Measurements from ENCODE around the gene CERS6. TPM values are rescaled to one million over a fixed set of nuclear protein-coding genes. Genes with fewer than 3 reads are reported as not detected.

Gene CERS6
- total and polyA plus RNA-seq, 3 donors from 2014 or later, result 24.7 to 71.0 (median 59.4) TPM

DNA sequence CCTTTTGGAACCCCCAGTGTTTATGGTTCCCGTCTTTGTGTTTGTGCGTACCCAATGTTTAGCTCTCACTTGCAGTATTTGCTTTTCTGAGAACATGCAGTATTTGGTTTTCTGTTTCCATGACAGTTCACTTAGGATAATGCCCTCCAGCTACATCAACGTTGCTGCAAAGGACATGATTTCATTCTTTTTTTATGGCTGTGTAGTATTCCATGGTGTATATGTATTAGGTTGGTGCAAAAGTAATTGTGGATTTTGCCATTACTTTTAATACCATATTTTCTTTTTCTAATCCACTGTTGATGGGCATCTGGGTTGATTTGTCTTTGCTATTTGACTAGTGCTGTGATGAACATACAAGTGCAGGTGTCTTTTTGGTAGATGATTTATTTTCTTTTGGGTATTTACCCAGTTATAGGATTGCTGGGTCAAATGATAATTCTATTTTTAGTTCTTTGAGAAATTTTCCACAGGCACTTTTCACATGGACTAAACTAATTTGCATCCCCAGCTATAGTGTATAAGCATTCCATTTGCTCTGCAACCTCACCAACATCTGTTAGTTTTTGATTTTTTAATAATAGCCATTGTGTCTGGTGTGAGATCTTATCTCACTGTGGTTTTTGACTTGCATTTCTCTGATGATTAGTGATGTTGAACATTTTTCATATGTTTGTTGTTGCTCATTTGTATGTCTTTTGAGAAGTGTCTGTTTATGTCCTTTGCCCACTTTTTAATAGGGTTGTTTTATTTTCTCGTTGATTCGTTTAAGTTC lies 63.6 kb downstream of the CERS6 start:
- H3K9me3 ChIP-seq, result no peaks in the 10 kb centered on the region
- no peak overlapping the region for H3K4me3 ChIP-seq
- H3K27ac ChIP-seq, result no peak overlapping the region
- H3K36me3 ChIP-seq (ENCODE audit: low read depth, missing control alignments), result no peaks in the 10 kb centered on the region
- H3K4me1 ChIP-seq, result peaks cover 17% of the 10 kb centered on the region
- H3K27me3 ChIP-seq, result no peaks in the 10 kb centered on the region
- no peak for DNase-seq
- TF ChIP-seq, protein P1, sequence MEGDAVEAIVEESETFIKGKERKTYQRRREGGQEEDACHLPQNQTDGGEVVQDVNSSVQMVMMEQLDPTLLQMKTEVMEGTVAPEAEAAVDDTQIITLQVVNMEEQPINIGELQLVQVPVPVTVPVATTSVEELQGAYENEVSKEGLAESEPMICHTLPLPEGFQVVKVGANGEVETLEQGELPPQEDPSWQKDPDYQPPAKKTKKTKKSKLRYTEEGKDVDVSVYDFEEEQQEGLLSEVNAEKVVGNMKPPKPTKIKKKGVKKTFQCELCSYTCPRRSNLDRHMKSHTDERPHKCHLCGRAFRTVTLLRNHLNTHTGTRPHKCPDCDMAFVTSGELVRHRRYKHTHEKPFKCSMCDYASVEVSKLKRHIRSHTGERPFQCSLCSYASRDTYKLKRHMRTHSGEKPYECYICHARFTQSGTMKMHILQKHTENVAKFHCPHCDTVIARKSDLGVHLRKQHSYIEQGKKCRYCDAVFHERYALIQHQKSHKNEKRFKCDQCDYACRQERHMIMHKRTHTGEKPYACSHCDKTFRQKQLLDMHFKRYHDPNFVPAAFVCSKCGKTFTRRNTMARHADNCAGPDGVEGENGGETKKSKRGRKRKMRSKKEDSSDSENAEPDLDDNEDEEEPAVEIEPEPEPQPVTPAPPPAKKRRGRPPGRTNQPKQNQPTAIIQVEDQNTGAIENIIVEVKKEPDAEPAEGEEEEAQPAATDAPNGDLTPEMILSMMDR (IDR thresholded peaks at IDR 0.05), result no peak
- TF ChIP-seq POLR2A (IDR thresholded peaks at IDR 0.05), result no peak
- WGBS, 2 donors, result 91 to 93% methylated on average over 5 of the region's 5 CpGs
- intact Hi-C loops (cut with DNase I; ENCODE audit: low total_unique reads), result no loop called here

DNA sequence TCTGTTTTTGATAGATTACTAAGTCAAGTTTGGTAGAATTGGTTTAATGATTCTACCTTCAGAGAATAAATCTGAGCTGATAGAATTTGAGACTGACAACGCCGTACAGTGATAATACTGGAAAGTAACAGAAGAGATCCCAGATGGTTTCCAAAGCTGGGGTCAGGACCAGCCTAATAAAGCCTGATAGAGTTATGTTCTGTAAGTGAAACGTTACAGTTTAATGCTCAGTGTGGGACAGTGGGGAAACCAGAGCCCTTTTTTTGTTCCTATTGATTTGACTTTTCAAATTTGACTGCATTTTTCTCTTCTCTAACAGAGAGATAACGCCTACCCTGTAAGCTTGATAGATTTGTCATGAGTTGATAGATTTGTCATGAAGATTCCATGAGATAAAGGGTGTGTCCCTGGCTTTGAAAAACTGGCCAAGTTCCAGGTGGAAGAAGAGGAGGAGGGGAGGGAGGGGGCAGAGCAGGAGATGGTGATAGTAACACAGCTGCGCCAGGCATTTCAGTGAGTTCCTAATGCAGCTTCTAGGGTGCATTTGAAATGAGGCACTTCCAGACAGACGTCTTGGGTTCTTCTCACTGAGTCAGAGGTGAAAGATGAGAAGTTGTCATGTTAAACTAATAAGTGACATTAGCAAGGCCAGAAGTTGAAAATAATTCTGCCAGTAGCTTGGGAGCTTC lies 65.1 kb downstream of the CERS6 start:
- Histone ChIP-seq H3K27ac (peak overlapping the region in 1 of 2 donors; percentile 33), H3K4me1 (peaks cover 28% of the 10 kb centered on the region), H3K4me3 (no peak overlapping the region), H3K36me3 (ENCODE audit: low read depth, missing control alignments) (no peaks in the 10 kb centered on the region), H3K9me3 (no peaks in the 10 kb centered on the region), H3K27me3 (no peaks in the 10 kb centered on the region)
- WGBS, 2 donors, result 56 to 63% methylated on average over 6 of the region's 6 CpGs
- intact Hi-C loops (cut with DNase I; ENCODE audit: low total_unique reads), result no loop called here
- DNase-seq, result peak; percentile 40
- TF ChIP-seq POLR2A (IDR thresholded peaks at IDR 0.05), result no peak
- TF ChIP-seq, protein P1 (IDR thresholded peaks at IDR 0.05), result no peak

DNA sequence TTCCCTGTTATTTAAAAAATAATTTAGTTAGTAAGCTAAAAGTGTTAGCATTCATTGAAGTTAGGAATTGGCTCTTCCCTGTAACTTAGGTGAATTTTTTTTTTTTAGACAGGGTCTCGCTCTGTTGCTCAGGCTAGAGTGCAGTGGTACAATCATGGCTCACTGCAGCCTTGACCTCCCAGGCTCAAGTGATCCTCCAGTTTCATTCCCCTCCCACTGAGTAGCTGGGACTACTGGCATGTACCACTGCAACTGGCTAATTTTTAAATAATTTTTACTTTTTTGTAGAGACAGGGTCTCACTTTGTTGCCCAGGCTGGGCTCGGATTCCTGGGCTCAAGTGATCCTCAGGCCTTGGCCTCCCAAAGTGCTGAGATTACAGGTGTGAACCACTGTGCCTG lies 66.4 kb downstream of the CERS6 start:
- no peak for TF ChIP-seq POLR2A (IDR thresholded peaks at IDR 0.05)
- TF ChIP-seq, protein P1 (IDR thresholded peaks at IDR 0.05), result no peak
- Histone ChIP-seq H3K4me1 (peaks cover 39% of the 10 kb centered on the region), H3K9me3 (no peaks in the 10 kb centered on the region), H3K36me3 (ENCODE audit: low read depth, missing control alignments) (no peaks in the 10 kb centered on the region), H3K27me3 (no peaks in the 10 kb centered on the region), H3K4me3 (no peak overlapping the region), H3K27ac (peak overlapping the region in 1 of 2 donors; percentile 12)
- no peak for DNase-seq
- 74 to 79% methylated on average over 2 of the region's 2 CpGs for WGBS, 2 donors
- intact Hi-C loops (cut with DNase I; ENCODE audit: low total_unique reads), result no loop called here

DNA sequence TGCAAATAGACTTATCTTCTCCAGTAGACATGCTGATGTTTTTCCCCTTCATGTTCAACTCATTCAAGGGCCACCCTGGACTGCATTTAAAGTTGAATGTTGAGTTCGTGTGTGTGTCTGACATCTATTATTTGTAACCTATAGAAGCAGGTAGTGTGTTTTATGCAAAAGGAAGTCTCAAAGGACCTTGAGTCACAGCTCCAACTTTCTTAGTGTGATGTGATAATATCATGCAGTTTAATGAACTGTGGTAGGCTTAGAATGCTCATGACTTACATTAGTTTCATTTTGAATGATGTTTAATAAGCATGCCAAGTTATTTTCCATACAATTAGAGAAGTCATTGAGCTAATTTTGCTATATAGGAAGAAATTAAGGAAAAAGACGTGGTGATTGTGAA lies 67.9 kb downstream of the CERS6 start:
- TF ChIP-seq, protein P1 (IDR thresholded peaks at IDR 0.05), result no peak
- no peak for TF ChIP-seq POLR2A (IDR thresholded peaks at IDR 0.05)
- H3K27me3 ChIP-seq, result no peaks in the 10 kb centered on the region
- peak overlapping the region in 1 of 2 donors; percentile 4 for H3K27ac ChIP-seq
- H3K4me1 ChIP-seq, result peaks cover 46% of the 10 kb centered on the region
- no peak for DNase-seq
- H3K4me3 ChIP-seq, result no peak overlapping the region
- 69 to 80% methylated on average over 2 of the region's 2 CpGs for WGBS, 2 donors
- H3K9me3 ChIP-seq, result no peaks in the 10 kb centered on the region
- intact Hi-C loops (cut with DNase I; ENCODE audit: low total_unique reads), result no loop called here
- no peaks in the 10 kb centered on the region for H3K36me3 ChIP-seq (ENCODE audit: low read depth, missing control alignments)

Data from testis (tissue), 3 donors.